Smooth muscle cell (in vitro differentiated cells): ENCODE measurements around the gene SLC6A11. TPM values are rescaled to one million over a fixed set of nuclear protein-coding genes. Genes with fewer than 3 reads are reported as not detected.

Experiments
- DNase-seq: peaks from one replicate; lab custom pipeline; 2025; ENCODE audit not compliant: unreplicated experiment; lab: John Stamatoyannopoulos, UW
- H2AFZ ChIP-seq: fragments of 200-600 bp; sonication (generic); 2 replicates; pipeline ENCODE4 v1.6.0; 2016; ENCODE audit warnings: antibody characterized with exemption, low read depth, mild to moderate bottlenecking
- H3F3A ChIP-seq: fragments of 200-600 bp; sonication (generic); 2 replicates; pipeline ENCODE4 v1.6.0; 2017; ENCODE audit warnings: antibody characterized with exemption, low read depth
- H3K27ac ChIP-seq: fragments of 200-600 bp; sonication (generic); 2 replicates; pipeline ENCODE4 v1.5.1; 2016; ENCODE audit warnings: low read depth, mild to moderate bottlenecking
- H3K27me3 ChIP-seq: fragments of 200-600 bp; sonication (generic); 2 replicates; pipeline ENCODE4 v1.6.1; 2016; ENCODE audit warnings: low read depth, mild to moderate bottlenecking
- H3K36me3 ChIP-seq: fragments of 200-600 bp; sonication (generic); 2 replicates; pipeline ENCODE4 v1.5.1; 2016; ENCODE audit warnings: low read depth
- H3K4me1 ChIP-seq: fragments of 200-600 bp; sonication (generic); 2 replicates; pipeline ENCODE4 v1.5.1; 2016; ENCODE audit warnings: low read depth
- H3K4me2 ChIP-seq: fragments of 200-600 bp; sonication (generic); 2 replicates; pipeline ENCODE4 v1.6.0; 2016; ENCODE audit warnings: mild to moderate bottlenecking
- H3K4me3 ChIP-seq: fragments of 200-600 bp; sonication (generic); 2 replicates; pipeline ENCODE4 v1.5.1; 2016; ENCODE audit warnings: mild to moderate bottlenecking
- H3K79me2 ChIP-seq: fragments of 200-600 bp; sonication (generic); 2 replicates; pipeline ENCODE4 v1.6.0; 2016; ENCODE audit warnings: low read depth, mild to moderate bottlenecking
- H3K9ac ChIP-seq: fragments of 200-600 bp; sonication (generic); 2 replicates; pipeline ENCODE4 v1.6.0; 2016; ENCODE audit warnings: low read depth
- H3K9me3 ChIP-seq: fragments of 200-600 bp; sonication (generic); replicated peaks from 2 replicates; pipeline ENCODE4 v1.5.1; 2016; ENCODE audit warnings: low read depth
- H4K20me1 ChIP-seq: fragments of 200-600 bp; sonication (generic); 2 replicates; pipeline ENCODE4 v1.6.0; 2016; ENCODE audit warnings: low read depth
- WGBS: methylation state at CpG from one replicate; pipeline ENCODE4 v1.1.7; 2016; ENCODE audit warnings: low lambda C conversion rate; 5-methylcytosine and 5-hydroxymethylcytosine counted together
- polyA plus RNA-seq: library from polyadenylated mRNA; unstranded; fragments of >200 nt; fragmentation: Nextera tagmentation; extraction: Ambion mirVana; gene quantifications from 2 replicates; pipeline ENCODE4 v1.2.1, GENCODE V29; 2016
- total RNA-seq: library from RNA; depleted of rRNA; stranded (reverse); fragments of >200 nt; gene quantifications from 2 replicates; pipeline ENCODE4 v1.2.3, GENCODE V29; 2014
- TF ChIP-seq, protein P1 (sequence below): fragments of 200-600 bp; sonication (generic); IDR thresholded peaks from 2 replicates; pipeline ENCODE4 v1.5.1; 2017; ENCODE audit warnings: borderline replicate concordance, mild to moderate bottlenecking, antibody characterized with exemption; ENCODE audit not compliant: insufficient read depth, poor library complexity, severe bottlenecking

Gene SLC6A11
- total and polyA plus RNA-seq, 2 experiments from 2014 or later = not detected

- 83% methylated on average over 8 of the region's 8 CpGs for WGBS
- Histone ChIP-seq H3F3A (no peaks in the 10 kb centered on the region), H2AFZ (no peak overlapping the region), H3K79me2 (no peaks in the 10 kb centered on the region), H4K20me1 (no peaks in the 10 kb centered on the region), H3K27ac (no peak overlapping the region), H3K4me1 (no peaks in the 10 kb centered on the region), H3K9me3 (no peaks in the 10 kb centered on the region), H3K4me3 (no peak overlapping the region), H3K9ac (no peak overlapping the region), H3K4me2 (no peak overlapping the region), H3K27me3 (peaks cover 18% of the 10 kb centered on the region), H3K36me3 (no peaks in the 10 kb centered on the region)
- TF ChIP-seq, protein P1, sequence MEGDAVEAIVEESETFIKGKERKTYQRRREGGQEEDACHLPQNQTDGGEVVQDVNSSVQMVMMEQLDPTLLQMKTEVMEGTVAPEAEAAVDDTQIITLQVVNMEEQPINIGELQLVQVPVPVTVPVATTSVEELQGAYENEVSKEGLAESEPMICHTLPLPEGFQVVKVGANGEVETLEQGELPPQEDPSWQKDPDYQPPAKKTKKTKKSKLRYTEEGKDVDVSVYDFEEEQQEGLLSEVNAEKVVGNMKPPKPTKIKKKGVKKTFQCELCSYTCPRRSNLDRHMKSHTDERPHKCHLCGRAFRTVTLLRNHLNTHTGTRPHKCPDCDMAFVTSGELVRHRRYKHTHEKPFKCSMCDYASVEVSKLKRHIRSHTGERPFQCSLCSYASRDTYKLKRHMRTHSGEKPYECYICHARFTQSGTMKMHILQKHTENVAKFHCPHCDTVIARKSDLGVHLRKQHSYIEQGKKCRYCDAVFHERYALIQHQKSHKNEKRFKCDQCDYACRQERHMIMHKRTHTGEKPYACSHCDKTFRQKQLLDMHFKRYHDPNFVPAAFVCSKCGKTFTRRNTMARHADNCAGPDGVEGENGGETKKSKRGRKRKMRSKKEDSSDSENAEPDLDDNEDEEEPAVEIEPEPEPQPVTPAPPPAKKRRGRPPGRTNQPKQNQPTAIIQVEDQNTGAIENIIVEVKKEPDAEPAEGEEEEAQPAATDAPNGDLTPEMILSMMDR = no peak
- no peak for DNase-seq
These were observed 41.8 kb upstream of the SLC6A11 start for GRCh38 chr3:10774129-10774670.

DNA sequence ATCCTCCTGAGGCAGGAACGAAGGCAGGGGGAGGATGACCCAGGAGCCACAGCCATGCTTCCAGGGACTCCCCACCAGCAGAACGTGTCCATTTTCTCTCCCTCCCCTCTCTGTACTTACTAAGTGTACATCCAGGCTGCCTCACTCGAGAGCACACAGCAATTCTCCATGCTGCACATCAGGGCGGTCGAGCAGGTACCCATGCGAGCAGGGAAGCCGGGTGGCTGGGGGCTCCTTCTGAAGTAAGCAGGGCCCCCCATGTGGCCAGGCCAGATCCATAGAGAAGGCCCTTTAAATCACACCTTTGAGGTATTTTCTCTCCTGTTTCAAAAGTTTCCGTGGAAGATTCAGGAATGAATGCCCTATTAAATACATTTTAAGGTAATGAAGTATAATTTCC is 41.2 kb upstream of the SLC6A11 start:
- H3K79me2 ChIP-seq = no peaks in the 10 kb centered on the region
- WGBS = 78% methylated on average over 8 of the region's 8 CpGs
- DNase-seq = no peak

DNA sequence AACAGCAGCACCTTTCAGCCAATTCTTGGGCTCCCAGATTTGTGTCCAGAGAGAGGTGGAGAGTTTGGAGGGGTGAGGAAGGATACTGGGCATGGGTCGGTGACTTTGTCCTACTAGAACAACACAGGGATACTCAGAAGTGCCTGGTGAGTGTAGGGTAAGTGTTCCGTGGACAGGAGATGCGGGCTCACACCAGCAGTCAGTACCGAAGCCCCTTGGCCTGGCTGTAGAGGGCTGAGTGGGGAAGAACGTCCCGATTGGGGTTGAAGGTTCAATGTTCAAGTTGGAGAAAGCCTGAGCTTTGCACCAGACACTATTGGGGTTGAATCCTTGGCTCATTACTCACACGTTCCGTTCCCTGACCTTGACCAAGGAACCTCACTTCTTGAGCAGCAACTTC is 40.8 kb upstream of the SLC6A11 start:
- 83% methylated on average over 8 of the region's 8 CpGs for WGBS
- H3F3A ChIP-seq = no peaks in the 10 kb centered on the region
- no peak overlapping the region for H3K9ac ChIP-seq
- no peaks in the 10 kb centered on the region for H3K36me3 ChIP-seq
- TF ChIP-seq, protein P1 = no peak
- no peak overlapping the region for H2AFZ ChIP-seq
- no peak overlapping the region for H3K4me3 ChIP-seq
- no peaks in the 10 kb centered on the region for H3K9me3 ChIP-seq
- peaks cover 18% of the 10 kb centered on the region for H3K27me3 ChIP-seq
- no peak overlapping the region for H3K27ac ChIP-seq
- H3K4me1 ChIP-seq = no peaks in the 10 kb centered on the region
- no peaks in the 10 kb centered on the region for H4K20me1 ChIP-seq
- no peaks in the 10 kb centered on the region for H3K79me2 ChIP-seq
- DNase-seq = no peak
- H3K4me2 ChIP-seq = no peak overlapping the region

More for the DNA sequence above, 41.2 kb upstream of the SLC6A11 start:
- Histone ChIP-seq H3K9ac (no peak overlapping the region), H3K4me1 (no peaks in the 10 kb centered on the region), H3K27me3 (peaks cover 18% of the 10 kb centered on the region), H3K36me3 (no peaks in the 10 kb centered on the region), H3K27ac (no peak overlapping the region), H2AFZ (no peak overlapping the region), H4K20me1 (no peaks in the 10 kb centered on the region), H3K4me2 (no peak overlapping the region), H3F3A (no peaks in the 10 kb centered on the region), H3K9me3 (no peaks in the 10 kb centered on the region), H3K4me3 (no peak overlapping the region)
- TF ChIP-seq, protein P1 = no peak

- DNase-seq = no peak
- Histone ChIP-seq H3F3A (no peaks in the 10 kb centered on the region), H4K20me1 (no peaks in the 10 kb centered on the region), H3K27ac (no peak overlapping the region), H3K36me3 (no peaks in the 10 kb centered on the region), H3K4me3 (no peak overlapping the region), H3K4me1 (no peaks in the 10 kb centered on the region), H2AFZ (no peak overlapping the region), H3K27me3 (peaks cover 18% of the 10 kb centered on the region), H3K79me2 (no peaks in the 10 kb centered on the region), H3K9me3 (no peaks in the 10 kb centered on the region), H3K4me2 (no peak overlapping the region), H3K9ac (no peak overlapping the region)
- WGBS = 84% methylated on average over 3 of the region's 3 CpGs
- TF ChIP-seq, protein P1 = no peak
These were observed 40.2 kb upstream of the SLC6A11 start for GRCh38 chr3:10775828-10776227.
